Rectal smooth muscle tissue (tissue), 1 donor: ENCODE measurements around the gene BLVRB.

ENCODE experiments used
- H3K27ac ChIP-seq: one replicate; pipeline ENCODE4 v1.7.0; 2013; ENCODE audit warnings: low read depth, low read length, inconsistent platforms
- H3K27me3 ChIP-seq: one replicate; pipeline ENCODE4 v1.7.0; 2013; ENCODE audit warnings: low read length; ENCODE audit not compliant: control insufficient read depth, insufficient read depth
- H3K36me3 ChIP-seq: one replicate; pipeline ENCODE4 v1.7.0; 2013; ENCODE audit warnings: low read length; ENCODE audit not compliant: control insufficient read depth, insufficient read depth
- H3K4me1 ChIP-seq: one replicate; pipeline ENCODE4 v1.7.0; 2013; ENCODE audit warnings: low read length; ENCODE audit not compliant: control insufficient read depth, insufficient read depth
- H3K4me3 ChIP-seq: one replicate; pipeline ENCODE4 v1.7.0; 2013; ENCODE audit warnings: low read length
- H3K9ac ChIP-seq: one replicate; pipeline ENCODE4 v1.7.0; 2013; ENCODE audit warnings: low read length

The BLVRB gene

GRCh38 chr19:40398417-40399131, 67.0 kb downstream of the BLVRB start:
- H3K27me3 ChIP-seq = no peaks in the 10 kb centered on the region
- peaks cover 3% of the 10 kb centered on the region for H3K4me1 ChIP-seq
- no peak overlapping the region for H3K27ac ChIP-seq
- no peak overlapping the region for H3K4me3 ChIP-seq
- no peak overlapping the region for H3K9ac ChIP-seq
- no peaks in the 10 kb centered on the region for H3K36me3 ChIP-seq
